WERI-Rb-1 (cell line): Measurements from ENCODE around the gene DYNLRB1.
"Not testable (repeated sequence)": the region's sequence is repeated elsewhere in the genome, so short reads cannot be mapped to it uniquely, and the experiment has no call there.

ENCODE experiments used
- DNase-seq: peaks from one replicate; pipeline ENCODE4 v3.0.0-alpha.2; 2020
- H3K27ac ChIP-seq: fragments of 250-450 bp; sonication (Bioruptor Pico); 2 replicates; pipeline ENCODE4 v1.5.1; 2020; ENCODE audit warnings: mild to moderate bottlenecking, moderate library complexity
- H3K27me3 ChIP-seq: fragments of 250-450 bp; sonication (Bioruptor Pico); 2 replicates; pipeline ENCODE4 v1.5.1; 2021; ENCODE audit warnings: mild to moderate bottlenecking, low read depth, moderate library complexity; ENCODE audit not compliant: insufficient read depth, severe bottlenecking
- H3K36me3 ChIP-seq: fragments of 250-450 bp; sonication (Bioruptor Pico); 2 replicates; pipeline ENCODE4 v1.5.1; 2020; ENCODE audit warnings: mild to moderate bottlenecking, moderate library complexity
- H3K4me3 ChIP-seq: 2 replicates; pipeline ENCODE4 v1.5.1; 2011; ENCODE audit warnings: low read depth, mild to moderate bottlenecking, control low read depth, low read length
- H3K9me3 ChIP-seq: fragments of 250-450 bp; sonication (Bioruptor Pico); 2 replicates; pipeline ENCODE4 v1.5.1; 2021; ENCODE audit warnings: mild to moderate bottlenecking, moderate library complexity; ENCODE audit not compliant: severe bottlenecking
- CTCF ChIP-seq: IDR thresholded peaks from 2 replicates; pipeline ENCODE4 v1.5.1; 2011; ENCODE audit warnings: low read depth, mild to moderate bottlenecking, control low read depth, inconsistent platforms, low read length

The DYNLRB1 gene

GRCh38 chr20:34479627-34480026 lies 36.6 kb upstream of the DYNLRB1 start:
- Histone ChIP-seq H3K27ac (no peak overlapping the region), H3K9me3 (no peaks in the 10 kb centered on the region), H3K36me3 (peaks cover 77% of the 10 kb centered on the region), H3K4me3 (no peak overlapping the region), H3K27me3 (no peaks in the 10 kb centered on the region)
- TF ChIP-seq CTCF = no peak
- DNase-seq = no peak

GRCh38 chr20:34482154-34482553 lies 34.1 kb upstream of the DYNLRB1 start:
- not testable (repeated sequence) for H3K27me3 ChIP-seq, DNase-seq, H3K27ac ChIP-seq, H3K9me3 ChIP-seq, H3K4me3 ChIP-seq
- peaks cover 79% of the 10 kb centered on the region for H3K36me3 ChIP-seq

GRCh38 chr20:34483585-34484220 lies 32.5 kb upstream of the DYNLRB1 start:
- DNase-seq, H3K9me3 ChIP-seq, H3K27me3 ChIP-seq, H3K4me3 ChIP-seq, H3K27ac ChIP-seq: not testable (repeated sequence)
- peaks cover 76% of the 10 kb centered on the region for H3K36me3 ChIP-seq

- H3K9me3 ChIP-seq = no peaks in the 10 kb centered on the region
- peaks cover 75% of the 10 kb centered on the region for H3K36me3 ChIP-seq
- no peak overlapping the region for H3K4me3 ChIP-seq
- no peak for DNase-seq
- H3K27me3 ChIP-seq = no peaks in the 10 kb centered on the region
- no peak for TF ChIP-seq CTCF
- no peak overlapping the region for H3K27ac ChIP-seq
Observed at GRCh38 chr20:34485068-34485634, 31.1 kb upstream of the DYNLRB1 start.

- no peak overlapping the region for H3K4me3 ChIP-seq
- no peak for TF ChIP-seq CTCF
Observed at GRCh38 chr20:34491226-34491931, 24.8 kb upstream of the DYNLRB1 start.

GRCh38 chr20:34491932-34492509 lies 24.2 kb upstream of the DYNLRB1 start:
- no peak for DNase-seq
- peaks cover 75% of the 10 kb centered on the region for H3K36me3 ChIP-seq
- no peak overlapping the region for H3K27ac ChIP-seq
- no peak for TF ChIP-seq CTCF
- no peaks in the 10 kb centered on the region for H3K9me3 ChIP-seq
- H3K27me3 ChIP-seq = no peaks in the 10 kb centered on the region
- no peak overlapping the region for H3K4me3 ChIP-seq

More at GRCh38 chr20:34491226-34491931, 24.8 kb upstream of the DYNLRB1 start:
- H3K27me3 ChIP-seq = no peaks in the 10 kb centered on the region
- DNase-seq = no peak
- no peak overlapping the region; the same call in 1 of the 2 replicates for H3K27ac ChIP-seq
- no peaks in the 10 kb centered on the region for H3K9me3 ChIP-seq
- peaks cover 72% of the 10 kb centered on the region for H3K36me3 ChIP-seq
